HepG2 (cell line): Measurements from ENCODE around the gene MXRA8. TPM values are rescaled to one million over a fixed set of nuclear protein-coding genes. Genes with fewer than 3 reads are reported as not detected.
A peak's percentile ranks its signal among the peaks of the same experiment; 100 is the strongest.
"Not testable (repeated sequence)": the region's sequence is repeated elsewhere in the genome, so short reads cannot be mapped to it uniquely, and the experiment has no call there.

ENCODE experiments used
- ATAC-seq: fragments of 200-7000 bp; cut with Tn5 transposase; 3 replicates; pipeline ENCODE4 v1.9.1; 2020; ENCODE audit warnings: mild to moderate bottlenecking, moderate library complexity
- BruUV-seq: library from RNA; stranded (reverse); fragments of 400-500 nt; replicated peaks from 2 replicates; lab custom pipeline; 2021; lab: Mats Ljungman, UMichigan
- CTCF ChIA-PET: fragments of 300-600 bp; formaldehyde crosslinking; extraction: SDS; loops from one replicate; lab custom pipeline; 2021; ENCODE audit warnings: low total read pairs, inconsistent platforms, low intra/inter-chr PET ratio; lab: Yijun Ruan, JAX
- POLR2A ChIA-PET: fragments of 350-600 bp; sonication (Branson Sonifier 250); formaldehyde crosslinking; loops from one replicate; lab custom pipeline; 2020; ENCODE audit warnings: antibody characterized with exemption, inconsistent platforms; lab: Yijun Ruan, JAX
- DNase-seq: peaks from one replicate; pipeline ENCODE4 v3.0.0-alpha.2; 2015; ENCODE audit warnings: low spot score
- FAIRE-seq: peaks from 3 replicates; lab custom pipeline; 2011; peaks lifted over from hg19 to GRCh38; lab: Jason Lieb, UNC
- H2AFZ ChIP-seq: one replicate; pipeline ENCODE4 v1.6.1; 2011; ENCODE audit warnings: low read length, inconsistent platforms
- H3K27ac ChIP-seq: fragments of 300-600 bp; 3 replicates; pipeline ENCODE4 v1.8.0; 2011; ENCODE audit warnings: mixed run types, mild to moderate bottlenecking, mixed read lengths, low read length, inconsistent platforms; ENCODE audit not compliant: insufficient read depth; ENCODE audit errors: extremely low read length
- H3K27me3 ChIP-seq, 2 experiments: fragments of 200-600 bp in 1 of 2; 2 replicates in 1 of 2; 3 replicates in 1 of 2; pipeline versions ENCODE4 v1.6.0 to v1.8.0; 2011; ENCODE audit warnings: low read length in 2 of 2, mild to moderate bottlenecking in 2 of 2, moderate library complexity in 2 of 2, inconsistent platforms in 1 of 2; ENCODE audit not compliant: insufficient read depth in 2 of 2, control insufficient read depth in 1 of 2
- H3K36me3 ChIP-seq, 2 experiments: fragments of 200-600 bp in 1 of 2; replicated peaks in 1 of 2; 2 replicates in 1 of 2; 3 replicates in 1 of 2; pipeline versions ENCODE4 v1.5.1 to v1.8.0; 2011; ENCODE audit warnings: low read length in 2 of 2, inconsistent platforms in 1 of 2; ENCODE audit not compliant: insufficient read depth in 2 of 2, control insufficient read depth in 1 of 2
- H3K4me1 ChIP-seq: 2 replicates; pipeline ENCODE4 v1.5.1; 2012; ENCODE audit warnings: low read length, inconsistent platforms; ENCODE audit not compliant: insufficient read depth
- H3K4me2 ChIP-seq: 2 replicates; pipeline ENCODE4 v1.6.0; 2011; ENCODE audit warnings: low read depth, low read length, inconsistent platforms
- H3K4me3 ChIP-seq, 3 experiments: fragments of 200-600 bp in 1 of 3; sonication (generic), shearing (Covaris generic) in 1 of 3; replicated peaks in 1 of 3; 2 replicates each; pipeline ENCODE4 v1.5.1; 2011 to 2016; ENCODE audit warnings: low read length in 3 of 3, inconsistent platforms in 2 of 3, low read depth in 2 of 3, mild to moderate bottlenecking in 2 of 3, control low read depth in 1 of 3, mixed read lengths in 1 of 3; ENCODE audit not compliant: insufficient read depth in 1 of 3
- H3K79me2 ChIP-seq: one replicate; pipeline ENCODE4 v1.6.1; 2011; ENCODE audit warnings: low read length, inconsistent platforms; ENCODE audit not compliant: insufficient read depth
- H3K9ac ChIP-seq: 2 replicates; pipeline ENCODE4 v1.6.0; 2011; ENCODE audit warnings: mild to moderate bottlenecking, low read depth, low read length, inconsistent platforms; ENCODE audit not compliant: insufficient read depth
- H3K9me3 ChIP-seq: 2 replicates; pipeline ENCODE4 v1.5.1; 2012; ENCODE audit warnings: mild to moderate bottlenecking, low read length
- H4K20me1 ChIP-seq: 2 replicates; pipeline ENCODE4 v1.6.0; 2011; ENCODE audit warnings: inconsistent platforms, mild to moderate bottlenecking, low read length, moderate library complexity; ENCODE audit not compliant: insufficient read depth
- AGO1 ChIP-seq: fragments of 200-400 bp; formaldehyde crosslinking; IDR thresholded peaks from 2 replicates; pipeline ENCODE4 v1.6.1; 2017; ENCODE audit warnings: mild to moderate bottlenecking, low read depth, low read length, moderate library complexity; ENCODE audit not compliant: poor library complexity, severe bottlenecking
- AGO2 ChIP-seq: fragments of 200-400 bp; formaldehyde crosslinking; optimal IDR thresholded peaks from 2 replicates; pipeline ENCODE3; 2017; ENCODE audit warnings: mild to moderate bottlenecking, low read depth, low read length, moderate library complexity
- ATF2 ChIP-seq: sonication (generic); formaldehyde crosslinking; IDR thresholded peaks from 2 replicates; pipeline ENCODE4 v1.4.0; 2020; ENCODE audit warnings: missing genetic modification reagents
- HNRNPL ChIP-seq: fragments of 200-400 bp; formaldehyde crosslinking; IDR thresholded peaks from 2 replicates; pipeline ENCODE4 v1.6.1; 2017; ENCODE audit warnings: mild to moderate bottlenecking, low read depth, low read length
- HNRNPLL ChIP-seq: fragments of 200-400 bp; formaldehyde crosslinking; IDR thresholded peaks from 2 replicates; pipeline ENCODE4 v1.6.1; 2017; ENCODE audit warnings: mild to moderate bottlenecking, low read depth, low read length; ENCODE audit not compliant: poor library complexity, severe bottlenecking
- KLF11 ChIP-seq: IDR thresholded peaks from 2 replicates; pipeline ENCODE4 v1.6.1; 2016; ENCODE audit warnings: missing compliant biosample characterization
- RBFOX2 ChIP-seq: fragments of 200-400 bp; formaldehyde crosslinking; IDR thresholded peaks from 2 replicates; pipeline ENCODE4 v1.6.1; 2017; ENCODE audit warnings: low read depth, mild to moderate bottlenecking, low read length
- WGBS: methylation state at CpG from one replicate; pipeline ENCODE4 v1.1.6; 2017; ENCODE audit warnings: low lambda C conversion rate; 5-methylcytosine and 5-hydroxymethylcytosine counted together
- in situ Hi-C: cut with HindIII; loops from 2 replicates; pipeline ENCODE4 v1.10.0; 2017; ENCODE audit warnings: low pct_unique_long_range_greater_than_20kb; ENCODE audit not compliant: extremely low pct_ligation_motif_present
- intact Hi-C: fragments of 100-400 bp; cut with micrococcal nuclease; formaldehyde crosslinking; loops from one replicate; pipeline ENCODE4 v1.10.0; 2022; ENCODE audit not compliant: unreplicated experiment
- polyA plus RNA-seq, 8 experiments: library from polyadenylated mRNA; depleted of rRNA in 3 of 8; stranded (reverse) in 7 of 8; unstranded in 1 of 8; fragments of >200 nt; fragmentation: Illumina TruSeq in 4 of 8; extraction: Trizol in 4 of 8; gene quantifications; 2 replicates each; pipeline versions ENCODE4 v1.2.1 to v1.2.3, GENCODE V29; 2011 to 2016; ENCODE audit warnings: low read depth in 4 of 8, missing spikeins in 1 of 8, mixed read lengths in 1 of 8; ENCODE audit not compliant: insufficient read depth in 1 of 8
- total RNA-seq, 5 experiments: library from RNA; depleted of rRNA; stranded (reverse); fragments of >200 nt; fragmentation: Illumina TruSeq; extraction: Trizol; gene quantifications; 2 replicates each; pipeline ENCODE4 v1.2.3, GENCODE V29; 2016; ENCODE audit warnings: low read depth in 1 of 5
- TF ChIP-seq, protein P1 (sequence below): sonication (generic); formaldehyde crosslinking; IDR thresholded peaks from 2 replicates; pipeline ENCODE4 v1.4.0; 2020; ENCODE audit warnings: mild to moderate bottlenecking, missing genetic modification reagents

The MXRA8 gene
- total and polyA plus RNA-seq, 2 of the 13 experiments (the other 11 are each of a cell fraction or from before 2014, with no cell fraction given), result 19.8 to 44.8 TPM

DNA sequence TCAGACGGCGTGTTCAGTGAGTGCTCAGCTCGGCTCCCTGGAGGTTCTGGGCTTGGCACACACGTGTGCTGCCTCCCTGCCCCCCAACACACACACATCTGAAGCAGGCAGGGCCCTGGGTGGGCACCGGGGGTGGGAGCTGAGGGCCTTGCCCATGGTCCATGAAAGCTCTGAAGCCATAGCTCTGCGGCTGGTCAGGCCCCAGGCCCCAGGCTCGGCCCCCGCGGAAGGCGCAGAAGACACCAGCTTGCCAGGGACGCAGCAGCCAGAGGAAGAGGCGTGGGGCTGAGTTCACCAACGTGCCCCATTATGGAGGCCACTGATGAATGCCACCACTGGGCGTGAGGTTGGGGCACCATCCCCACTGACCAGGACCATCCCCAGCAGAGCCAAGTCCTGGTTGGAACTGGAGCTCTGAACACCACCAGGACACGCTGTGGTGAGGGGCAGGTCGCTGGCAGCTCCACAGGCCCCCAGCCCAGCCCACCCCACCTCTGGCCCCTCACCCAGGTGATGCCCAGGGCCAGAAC lies 12.5 kb upstream of the MXRA8 start:
- DNase-seq (no peak), ATAC-seq (no peak), FAIRE-seq (no peak)
- Histone ChIP-seq H3K9ac (no peak overlapping the region), H3K4me1 (peaks cover 26% of the 10 kb centered on the region), H3K27ac (no peak overlapping the region), H3K9me3 (no peaks in the 10 kb centered on the region), H3K79me2 (peaks cover 19% of the 10 kb centered on the region), H3K4me2 (no peak overlapping the region), H3K36me3 (peaks cover 0 to 3% of the 10 kb centered on the region in 2 experiments; a peak in 1 of 5 replicates), H4K20me1 (no peaks in the 10 kb centered on the region), H2AFZ (no peak overlapping the region), H3K4me3 (no peak overlapping the region), H3K27me3 (no peaks in the 10 kb centered on the region; a peak in 1 of 5 replicates)
- intact Hi-C loops (no loop called here), in situ Hi-C loops (no loop called here)
- TF ChIP-seq, protein P1, sequence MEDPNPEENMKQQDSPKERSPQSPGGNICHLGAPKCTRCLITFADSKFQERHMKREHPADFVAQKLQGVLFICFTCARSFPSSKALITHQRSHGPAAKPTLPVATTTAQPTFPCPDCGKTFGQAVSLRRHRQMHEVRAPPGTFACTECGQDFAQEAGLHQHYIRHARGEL (CRISPR knock-in tag), result no peak
- peak; percentile 60 for TF ChIP-seq AGO1
- TF ChIP-seq ATF2 (CRISPR knock-in tag), result no peak
- peak; percentile 83 for TF ChIP-seq AGO2
- 0 out of 2 replicates have a peak, but pooled peaks have one; percentile 2 for TF ChIP-seq RBFOX2
- peak; percentile 4 for TF ChIP-seq HNRNPLL
- 0 out of 2 replicates have a peak, but pooled peaks have one; percentile 22 for TF ChIP-seq HNRNPL
- no peak for TF ChIP-seq KLF11 (CRISPR knock-in tag)
- ChIA-PET POLR2A (interaction anchor here (0.7 to 3.0 kb wide), 6 partner anchors 11 to 66 kb away, joined by 3 to 17 read pairs (median 6); partner anchors contain the start of gene CCNL2), CTCF (no interaction called here)
- BruUV-seq, result no TSS peak
- 89% methylated on average over 3 of the region's 16 CpGs for WGBS

DNA sequence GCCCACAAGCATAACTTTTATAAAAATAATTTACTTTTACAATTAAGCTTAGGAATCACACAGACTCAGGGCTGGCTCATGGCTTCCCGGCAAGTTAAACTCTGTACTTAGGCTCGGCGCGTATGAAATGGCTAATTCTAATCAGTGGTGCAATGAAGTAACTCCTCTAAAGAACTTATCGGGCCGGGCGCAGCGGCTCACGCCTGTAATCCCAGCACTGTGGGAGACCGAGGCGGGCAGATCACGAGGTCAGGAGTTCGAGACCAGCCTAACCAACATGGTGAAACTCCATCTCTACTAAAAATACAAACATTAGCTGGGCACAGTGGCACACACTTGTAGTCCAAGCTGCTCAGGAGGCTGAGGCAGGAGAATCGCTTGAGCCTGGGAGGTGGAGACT lies 11.7 kb upstream of the MXRA8 start:
- POLR2A ChIA-PET, result interaction anchor here (0.7 to 3.0 kb wide), 2 partner anchors 13 to 65 kb away, joined by 3 to 7 read pairs; no protein-coding TSS in a partner anchor
- BruUV-seq, ATAC-seq: not testable (repeated sequence)

More for the DNA sequence above, 11.7 kb upstream of the MXRA8 start:
- H3K27me3 ChIP-seq, H3K9ac ChIP-seq, H4K20me1 ChIP-seq, H3K36me3 ChIP-seq, intact Hi-C loops, DNase-seq, H3K27ac ChIP-seq, H3K4me3 ChIP-seq, CTCF ChIA-PET, H3K4me2 ChIP-seq, H2AFZ ChIP-seq, FAIRE-seq, in situ Hi-C loops, H3K9me3 ChIP-seq: not testable (repeated sequence)
- Histone ChIP-seq H3K79me2 (peaks cover 19% of the 10 kb centered on the region), H3K4me1 (peaks cover 26% of the 10 kb centered on the region)
- 91% methylated on average over 14 of the region's 14 CpGs for WGBS
